GM12865 (cell line): ENCODE results near the gene GABRR2.

Experiments used
- DNase-seq: peaks from one replicate; pipeline ENCODE4 v3.0.0; 2010; ENCODE audit warnings: low read depth
- H3K4me3 ChIP-seq: 2 replicates; pipeline ENCODE4 v1.5.1; 2011; ENCODE audit warnings: mild to moderate bottlenecking, low read depth, low read length, control low read depth
- TF ChIP-seq, protein P1 (sequence below): IDR thresholded peaks from 2 replicates; pipeline ENCODE4 v1.5.1; 2011; ENCODE audit warnings: low read length, control low read depth, low read depth, inconsistent platforms; ENCODE audit not compliant: insufficient read depth; ENCODE audit errors: missing control alignments

Gene GABRR2

DNA sequence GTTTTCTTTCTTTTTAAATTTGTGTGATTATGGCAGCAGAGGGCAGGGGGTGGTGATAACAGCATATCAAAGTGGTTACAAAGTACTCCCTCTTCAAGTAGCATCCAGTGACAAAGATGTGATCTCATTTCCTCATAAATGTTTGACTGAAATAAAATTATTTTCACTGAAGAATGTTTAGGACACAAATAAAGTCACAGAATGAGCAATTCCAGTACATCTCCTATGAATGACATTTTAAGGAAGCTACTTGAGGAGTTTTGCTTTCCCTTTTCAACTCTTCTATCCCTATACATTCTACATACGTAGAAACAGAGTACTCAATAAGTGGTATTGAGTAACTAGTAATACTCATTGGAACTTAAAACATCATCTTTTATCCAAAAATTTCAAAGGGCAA, 13.9 kb upstream of the GABRR2 start:
- DNase-seq, result no peak
- TF ChIP-seq, protein P1, sequence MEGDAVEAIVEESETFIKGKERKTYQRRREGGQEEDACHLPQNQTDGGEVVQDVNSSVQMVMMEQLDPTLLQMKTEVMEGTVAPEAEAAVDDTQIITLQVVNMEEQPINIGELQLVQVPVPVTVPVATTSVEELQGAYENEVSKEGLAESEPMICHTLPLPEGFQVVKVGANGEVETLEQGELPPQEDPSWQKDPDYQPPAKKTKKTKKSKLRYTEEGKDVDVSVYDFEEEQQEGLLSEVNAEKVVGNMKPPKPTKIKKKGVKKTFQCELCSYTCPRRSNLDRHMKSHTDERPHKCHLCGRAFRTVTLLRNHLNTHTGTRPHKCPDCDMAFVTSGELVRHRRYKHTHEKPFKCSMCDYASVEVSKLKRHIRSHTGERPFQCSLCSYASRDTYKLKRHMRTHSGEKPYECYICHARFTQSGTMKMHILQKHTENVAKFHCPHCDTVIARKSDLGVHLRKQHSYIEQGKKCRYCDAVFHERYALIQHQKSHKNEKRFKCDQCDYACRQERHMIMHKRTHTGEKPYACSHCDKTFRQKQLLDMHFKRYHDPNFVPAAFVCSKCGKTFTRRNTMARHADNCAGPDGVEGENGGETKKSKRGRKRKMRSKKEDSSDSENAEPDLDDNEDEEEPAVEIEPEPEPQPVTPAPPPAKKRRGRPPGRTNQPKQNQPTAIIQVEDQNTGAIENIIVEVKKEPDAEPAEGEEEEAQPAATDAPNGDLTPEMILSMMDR, result no peak
- H3K4me3 ChIP-seq, result no peak overlapping the region

DNA sequence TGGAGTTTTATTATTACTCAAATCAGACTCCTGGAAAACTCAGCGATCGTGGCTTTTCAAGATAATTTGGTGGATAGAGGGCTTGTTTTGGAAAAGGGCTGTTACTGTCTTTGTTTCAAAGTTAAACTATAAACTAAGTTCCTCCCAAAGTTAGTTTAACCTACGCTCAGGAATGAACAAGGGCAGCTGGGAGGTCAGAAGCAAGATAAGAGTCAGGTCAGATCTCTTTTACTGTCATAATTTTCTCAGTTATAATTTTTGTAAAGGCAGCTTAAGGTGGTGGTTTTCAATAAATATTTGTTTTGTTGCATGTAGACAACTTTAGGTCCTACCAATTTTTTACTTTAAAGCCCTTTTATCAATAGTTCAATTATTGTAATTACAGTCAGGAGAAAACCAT, 9.2 kb upstream of the GABRR2 start:
- no peak overlapping the region for H3K4me3 ChIP-seq
- TF ChIP-seq, protein P1, result no peak
- no peak for DNase-seq

DNA sequence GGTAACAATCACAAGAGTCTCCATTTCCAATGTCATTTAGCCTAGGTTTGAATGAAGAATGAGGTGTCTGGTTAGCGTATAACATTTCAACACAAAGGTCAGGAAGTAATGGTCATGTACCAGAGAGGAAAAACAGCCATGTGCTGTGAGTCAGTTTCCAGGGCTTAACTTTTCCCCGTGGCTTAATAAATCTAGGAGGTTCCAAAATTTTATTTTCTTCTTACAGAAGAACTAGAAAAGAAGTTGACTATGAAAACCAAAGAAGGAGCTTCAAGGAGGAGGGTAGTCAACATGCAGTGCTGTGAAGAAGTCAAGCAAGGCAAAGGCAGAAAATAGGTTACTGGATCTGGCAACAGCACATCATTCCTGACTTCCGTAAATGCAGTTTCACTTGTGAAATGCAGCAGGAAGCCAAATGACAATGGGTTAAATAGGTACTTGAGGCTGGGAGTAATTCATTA, 8.4 kb upstream of the GABRR2 start:
- TF ChIP-seq, protein P1, result no peak
- H3K4me3 ChIP-seq, result no peak overlapping the region
- DNase-seq, result no peak

DNA sequence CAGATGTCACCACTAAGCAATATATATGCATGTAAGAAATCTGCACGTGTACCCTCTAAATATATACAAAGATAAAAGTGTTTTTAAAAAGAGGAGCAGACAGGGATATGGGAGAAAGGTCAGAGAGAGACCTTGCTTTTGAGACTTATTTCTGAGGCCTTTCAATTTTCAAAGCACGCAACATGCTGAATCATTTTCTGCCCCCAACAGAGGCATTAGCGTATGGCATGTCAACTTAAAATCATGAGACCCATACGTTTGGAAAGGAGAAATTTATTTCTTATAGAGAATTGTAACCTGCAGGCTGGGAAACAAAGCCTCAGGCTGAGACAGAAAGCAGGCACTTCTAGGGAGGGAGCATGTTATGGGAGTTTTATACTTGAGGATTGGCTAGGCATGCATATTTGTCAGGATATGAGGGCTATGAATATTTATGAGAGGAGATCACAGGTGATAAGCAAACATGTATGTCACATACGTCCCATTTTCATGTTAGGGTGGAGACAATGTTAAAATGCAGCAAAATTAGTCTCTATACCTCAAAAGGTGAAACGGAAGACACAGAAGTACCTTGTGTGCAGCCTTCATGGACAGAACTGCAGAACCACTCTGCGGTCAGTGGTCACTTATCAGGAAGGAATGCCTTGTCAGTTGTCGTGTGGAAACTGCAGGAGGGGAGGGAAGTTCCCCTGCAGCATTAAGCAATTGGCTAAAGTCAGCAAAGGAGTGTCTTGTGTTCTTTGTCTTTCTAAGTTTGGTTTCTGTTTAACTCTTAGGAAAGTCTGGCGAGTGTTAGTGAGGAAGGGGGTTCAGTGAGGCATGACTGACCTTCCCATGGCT, 6.3 kb upstream of the GABRR2 start:
- H3K4me3 ChIP-seq, result no peak overlapping the region; the same call in 1 of the 2 replicates
- DNase-seq, result peak; percentile 75
- TF ChIP-seq, protein P1, result no peak

DNA sequence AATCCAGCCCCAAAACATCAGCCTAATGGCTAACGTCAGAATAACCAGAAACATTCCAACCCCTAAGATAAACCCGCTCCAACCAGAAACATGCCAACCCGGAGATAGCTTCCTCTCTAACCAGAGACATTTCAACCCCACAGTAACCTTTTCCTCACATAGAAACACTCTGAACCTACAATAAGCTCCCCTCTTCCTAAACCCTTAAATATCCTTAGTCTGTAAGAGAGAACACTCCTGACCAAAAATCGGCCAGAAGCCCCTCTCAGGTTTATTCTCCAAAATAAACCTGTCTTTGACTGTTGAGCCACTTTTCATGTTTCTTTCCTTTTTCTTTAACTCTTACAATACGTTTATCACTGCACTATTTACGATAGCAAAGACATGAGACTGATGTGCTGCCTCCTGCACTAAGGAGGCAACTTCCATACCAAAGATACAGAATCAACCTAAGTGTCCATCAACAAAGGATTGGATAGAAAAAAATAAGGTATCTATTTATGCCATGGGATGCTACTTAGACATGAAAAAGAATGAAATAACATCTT, 5.0 kb upstream of the GABRR2 start:
- TF ChIP-seq, protein P1, result no peak
- no peak overlapping the region for H3K4me3 ChIP-seq
- DNase-seq, result no peak

DNA sequence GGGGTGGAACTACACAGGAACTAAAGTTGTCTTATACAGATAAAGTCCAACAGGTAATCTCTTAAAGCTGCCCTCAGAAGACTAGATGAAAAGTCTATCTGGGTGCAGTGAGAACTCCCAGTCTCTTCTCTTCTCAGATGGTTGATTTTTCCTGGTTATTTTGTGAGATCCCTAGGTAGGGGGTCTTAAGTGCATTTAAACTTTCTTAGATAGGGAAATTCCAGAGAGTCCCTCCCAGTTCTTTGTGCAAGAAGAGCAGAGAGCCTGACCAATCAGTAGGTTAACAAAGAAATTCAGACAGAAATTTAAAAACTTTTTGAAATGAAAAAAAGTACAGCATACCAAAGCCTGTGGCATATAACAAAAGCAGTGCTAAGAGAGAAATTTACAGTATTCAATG, 2.0 kb upstream of the GABRR2 start:
- DNase-seq, result no peak
- TF ChIP-seq, protein P1, result no peak
- no peak overlapping the region for H3K4me3 ChIP-seq
